SK-N-SH (cell line): Measurements from ENCODE around the gene PRMT6. TPM values are rescaled to one million over a fixed set of nuclear protein-coding genes. Genes with fewer than 3 reads are reported as not detected.

Experiments used
- CTCF ChIA-PET: fragments of 300-600, 350-600 bp; formaldehyde crosslinking; extraction: SDS; loops from one replicate; lab custom pipeline; 2021; lab: Yijun Ruan, JAX
- POLR2A ChIA-PET: fragments of 350-600 bp; sonication (Branson Sonifier 250); formaldehyde crosslinking; extraction: SDS; loops from one replicate; lab custom pipeline; 2020; ENCODE audit warnings: antibody characterized with exemption, inconsistent platforms; lab: Yijun Ruan, JAX
- DNase-seq: peaks from one replicate; pipeline ENCODE4 v3.0.0; 2012
- H2AFZ ChIP-seq: fragments of 200-600 bp; sonication (generic); 2 replicates; pipeline ENCODE4 v1.8.1; 2016; ENCODE audit warnings: antibody characterized with exemption, mild to moderate bottlenecking, low read depth
- H3F3A ChIP-seq: fragments of 200-600 bp; sonication (generic); replicated peaks from 2 replicates; pipeline ENCODE3; 2016; ENCODE audit warnings: antibody characterized with exemption, mild to moderate bottlenecking; ENCODE audit not compliant: insufficient read depth
- H3K27ac ChIP-seq, 2 experiments: fragments of 200-500 bp in 1 of 2; fragments of 200-600 bp in 1 of 2; sonication (Bioruptor generic) in 1 of 2; sonication (generic), shearing (Covaris generic) in 1 of 2; 2 replicates each; pipeline versions ENCODE4 v1.5.1 to v1.6.1; 2014 to 2016; ENCODE audit warnings: low read depth in 2 of 2, inconsistent platforms in 1 of 2, low read length in 1 of 2, mild to moderate bottlenecking in 1 of 2, mixed read lengths in 1 of 2
- H3K27me3 ChIP-seq: fragments of 200-600 bp; sonication (generic), shearing (Covaris generic); 2 replicates; pipeline ENCODE4 v1.6.1; 2016; ENCODE audit warnings: mixed run types; ENCODE audit not compliant: insufficient read depth
- H3K36me3 ChIP-seq, 2 experiments: fragments of 200-500 bp in 1 of 2; fragments of 200-600 bp in 1 of 2; sonication (Bioruptor generic) in 1 of 2; sonication (generic) in 1 of 2; replicated peaks in 1 of 2; 2 replicates each; pipeline versions ENCODE3 to v1.5.1; 2014 to 2016; ENCODE audit warnings: low read length in 1 of 2, mild to moderate bottlenecking in 1 of 2; ENCODE audit not compliant: insufficient read depth in 2 of 2, control insufficient read depth in 1 of 2
- H3K4me1 ChIP-seq, 2 experiments: fragments of 200-500 bp in 1 of 2; fragments of 200-600 bp in 1 of 2; sonication (Bioruptor generic) in 1 of 2; sonication (generic), shearing (Covaris generic) in 1 of 2; 2 replicates each; pipeline versions ENCODE4 v1.5.1 to v1.6.1; 2014 to 2016; ENCODE audit warnings: low read depth in 1 of 2, low read length in 1 of 2, mixed run types in 1 of 2; ENCODE audit not compliant: insufficient read depth in 2 of 2, control insufficient read depth in 1 of 2
- H3K4me2 ChIP-seq: fragments of 200-600 bp; sonication (generic), shearing (Covaris generic); 2 replicates; pipeline ENCODE4 v1.6.1; 2017; ENCODE audit warnings: mixed run types
- H3K4me3 ChIP-seq, 2 experiments: fragments of 200-500 bp in 1 of 2; fragments of 200-600 bp in 1 of 2; sonication (Bioruptor generic) in 1 of 2; sonication (generic), shearing (Covaris generic) in 1 of 2; 2 replicates each; pipeline versions ENCODE4 v1.5.1 to v1.8.1; 2014 to 2016; ENCODE audit warnings: low read depth in 2 of 2, inconsistent platforms in 1 of 2, low read length in 1 of 2, mild to moderate bottlenecking in 1 of 2, mixed read lengths in 1 of 2, moderate library complexity in 1 of 2
- H3K79me2 ChIP-seq: fragments of 200-600 bp; sonication (generic); 2 replicates; pipeline ENCODE4 v1.8.1; 2017; ENCODE audit warnings: mild to moderate bottlenecking; ENCODE audit not compliant: insufficient read depth
- H3K9ac ChIP-seq: fragments of 200-600 bp; sonication (generic); 2 replicates; pipeline ENCODE4 v1.6.1; 2017; ENCODE audit warnings: mixed run types
- H3K9me2 ChIP-seq: fragments of 200-600 bp; sonication (generic); 2 replicates; pipeline ENCODE4 v1.6.1; 2017; ENCODE audit warnings: mixed run types
- H3K9me3 ChIP-seq: fragments of 200-600 bp; sonication (generic); 2 replicates; pipeline ENCODE4 v1.6.1; 2017; ENCODE audit warnings: mixed run types, mild to moderate bottlenecking, moderate library complexity
- H4K20me1 ChIP-seq: fragments of 200-600 bp; sonication (generic); 2 replicates; pipeline ENCODE4 v1.6.1; 2017; ENCODE audit warnings: mild to moderate bottlenecking, mixed run types; ENCODE audit not compliant: insufficient read depth
- CHD2 ChIP-seq: fragments of 150-350 bp; IDR thresholded peaks from 2 replicates; pipeline ENCODE4 v1.6.1; 2018; ENCODE audit warnings: low read length; ENCODE audit not compliant: partially characterized antibody
- EZH2phosphoT487 ChIP-seq: fragments of 200-600 bp; sonication (generic); IDR thresholded peaks from 2 replicates; pipeline ENCODE4 v1.6.1; 2017; ENCODE audit warnings: low read depth, mixed run types, mild to moderate bottlenecking, antibody characterized with exemption, moderate library complexity, borderline replicate concordance
- FOSL2 ChIP-seq: IDR thresholded peaks from 2 replicates; pipeline ENCODE4 v1.4.0; 2012; ENCODE audit warnings: low read depth, mild to moderate bottlenecking, moderate library complexity, borderline replicate concordance
- FOXJ3 ChIP-seq: sonication (generic); formaldehyde crosslinking; IDR thresholded peaks from 2 replicates; pipeline ENCODE4 v1.5.1; 2020; ENCODE audit warnings: mild to moderate bottlenecking, missing genetic modification reagents
- FOXM1 ChIP-seq: IDR thresholded peaks from 2 replicates; pipeline ENCODE4 v1.4.0; 2012; ENCODE audit warnings: low read depth, mild to moderate bottlenecking
- NRF1 ChIP-seq: IDR thresholded peaks from 2 replicates; pipeline ENCODE4 v1.6.1; 2012; ENCODE audit warnings: low read depth, mild to moderate bottlenecking, low read length
- RAD21 ChIP-seq: IDR thresholded peaks from 2 replicates; pipeline ENCODE4 v1.6.1; 2012; ENCODE audit warnings: mild to moderate bottlenecking, low read length
- RCOR1 ChIP-seq: fragments of 150-350 bp; IDR thresholded peaks from 2 replicates; pipeline ENCODE4 v1.6.1; 2017; ENCODE audit warnings: antibody characterized with exemption, low read length
- RFX5 ChIP-seq: IDR thresholded peaks from 2 replicates; pipeline ENCODE4 v1.6.1; 2012; ENCODE audit warnings: mild to moderate bottlenecking, improper control_type of control experiment, low read length
- RXRA ChIP-seq: IDR thresholded peaks from 2 replicates; pipeline ENCODE4 v1.4.0; 2012; ENCODE audit warnings: low read depth, mild to moderate bottlenecking, borderline replicate concordance
- SIN3A ChIP-seq: IDR thresholded peaks from 2 replicates; pipeline ENCODE4 v1.6.1; 2012; ENCODE audit warnings: low read depth, mild to moderate bottlenecking, low read length, moderate library complexity, borderline replicate concordance
- SMC3 ChIP-seq: IDR thresholded peaks from 2 replicates; pipeline ENCODE4 v1.6.1; 2012; ENCODE audit warnings: low read depth, low read length, improper control_type of control experiment
- TAF1 ChIP-seq: IDR thresholded peaks from 2 replicates; pipeline ENCODE4 v1.6.1; 2012; ENCODE audit warnings: low read depth, mild to moderate bottlenecking, low read length, moderate library complexity, borderline replicate concordance
- TEAD4 ChIP-seq: IDR thresholded peaks from 2 replicates; pipeline ENCODE4 v1.4.0; 2012; ENCODE audit warnings: mild to moderate bottlenecking, borderline replicate concordance; ENCODE audit not compliant: insufficient read depth
- YY1 ChIP-seq: IDR thresholded peaks from 2 replicates; pipeline ENCODE4 v1.4.0; 2012; ENCODE audit warnings: low read depth, mild to moderate bottlenecking
- WGBS: methylation state at CpG from one replicate; pipeline ENCODE4 v1.1.6; 2017; ENCODE audit warnings: low lambda C conversion rate; 5-methylcytosine and 5-hydroxymethylcytosine counted together
- polyA plus RNA-seq, 3 experiments: library from polyadenylated mRNA; depleted of rRNA; stranded (reverse); fragments of >200 nt; gene quantifications; 2 replicates each; pipeline ENCODE4 v1.2.3, GENCODE V29; 2012
- TF ChIP-seq, protein P1 (sequence below): fragments of 150-350 bp; IDR thresholded peaks from 2 replicates; pipeline ENCODE4 v1.6.1; 2016; ENCODE audit warnings: mild to moderate bottlenecking, low read depth, low read length
- TF ChIP-seq, protein P2 (sequence below): IDR thresholded peaks from 2 replicates; pipeline ENCODE4 v1.4.0; 2012; ENCODE audit warnings: low read depth, borderline replicate concordance
- TF ChIP-seq, protein P3 (sequence below): fragments of 200-600 bp; sonication (generic); IDR thresholded peaks from 2 replicates; pipeline ENCODE4 v1.6.1; 2017; ENCODE audit warnings: antibody characterized with exemption, mild to moderate bottlenecking, moderate library complexity

PRMT6 gene
- polyA plus RNA-seq, 1 of the 3 experiments (the other 2 are of a cell fraction), result 15.2 TPM

DNA sequence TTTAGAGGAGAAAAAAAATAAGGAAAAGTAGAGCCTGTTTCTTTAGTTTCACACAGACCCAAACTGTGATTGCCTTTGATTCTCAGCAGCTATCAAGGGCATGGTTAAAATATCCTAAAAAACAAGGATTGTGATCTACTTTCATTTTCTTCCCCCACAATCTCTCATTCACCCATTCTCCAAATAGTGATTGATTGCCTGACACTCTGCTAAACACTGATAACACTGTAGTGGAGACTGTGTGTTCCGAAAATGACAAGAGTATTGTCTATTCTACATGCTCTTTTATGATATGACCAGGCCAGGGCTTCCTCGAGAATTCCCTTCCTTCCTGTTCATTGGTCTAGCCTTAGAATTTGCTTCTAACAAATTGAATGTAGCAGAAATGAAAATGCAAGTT lies 40.2 kb downstream of the PRMT6 start:
- Histone ChIP-seq H4K20me1 (no peaks in the 10 kb centered on the region), H2AFZ (no peak overlapping the region), H3F3A (no peaks in the 10 kb centered on the region), H3K4me1 (no peaks in the 10 kb centered on the region), H3K4me3 (no peak overlapping the region), H3K36me3 (no peaks in the 10 kb centered on the region), H3K27me3 (no peaks in the 10 kb centered on the region), H3K79me2 (no peaks in the 10 kb centered on the region), H3K27ac (no peak overlapping the region), H3K9me3 (no peaks in the 10 kb centered on the region), H3K9ac (no peak overlapping the region), H3K4me2 (no peak overlapping the region), H3K9me2 (no peaks in the 10 kb centered on the region)
- TF ChIP-seq, protein P1, sequence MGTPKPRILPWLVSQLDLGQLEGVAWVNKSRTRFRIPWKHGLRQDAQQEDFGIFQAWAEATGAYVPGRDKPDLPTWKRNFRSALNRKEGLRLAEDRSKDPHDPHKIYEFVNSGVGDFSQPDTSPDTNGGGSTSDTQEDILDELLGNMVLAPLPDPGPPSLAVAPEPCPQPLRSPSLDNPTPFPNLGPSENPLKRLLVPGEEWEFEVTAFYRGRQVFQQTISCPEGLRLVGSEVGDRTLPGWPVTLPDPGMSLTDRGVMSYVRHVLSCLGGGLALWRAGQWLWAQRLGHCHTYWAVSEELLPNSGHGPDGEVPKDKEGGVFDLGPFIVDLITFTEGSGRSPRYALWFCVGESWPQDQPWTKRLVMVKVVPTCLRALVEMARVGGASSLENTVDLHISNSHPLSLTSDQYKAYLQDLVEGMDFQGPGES, result no peak
- TF ChIP-seq CHD2 (no peak), TAF1 (no peak), RFX5 (no peak), YY1 (no peak), NRF1 (no peak), FOSL2 (no peak), SMC3 (no peak), TEAD4 (no peak), FOXJ3 (no peak), RXRA (no peak), RAD21 (no peak), RCOR1 (no peak), SIN3A (no peak), FOXM1 (no peak), EZH2phosphoT487 (no peak)
- TF ChIP-seq, protein P2, sequence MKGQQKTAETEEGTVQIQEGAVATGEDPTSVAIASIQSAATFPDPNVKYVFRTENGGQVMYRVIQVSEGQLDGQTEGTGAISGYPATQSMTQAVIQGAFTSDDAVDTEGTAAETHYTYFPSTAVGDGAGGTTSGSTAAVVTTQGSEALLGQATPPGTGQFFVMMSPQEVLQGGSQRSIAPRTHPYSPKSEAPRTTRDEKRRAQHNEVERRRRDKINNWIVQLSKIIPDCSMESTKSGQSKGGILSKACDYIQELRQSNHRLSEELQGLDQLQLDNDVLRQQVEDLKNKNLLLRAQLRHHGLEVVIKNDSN, result no peak
- TF ChIP-seq, protein P3, sequence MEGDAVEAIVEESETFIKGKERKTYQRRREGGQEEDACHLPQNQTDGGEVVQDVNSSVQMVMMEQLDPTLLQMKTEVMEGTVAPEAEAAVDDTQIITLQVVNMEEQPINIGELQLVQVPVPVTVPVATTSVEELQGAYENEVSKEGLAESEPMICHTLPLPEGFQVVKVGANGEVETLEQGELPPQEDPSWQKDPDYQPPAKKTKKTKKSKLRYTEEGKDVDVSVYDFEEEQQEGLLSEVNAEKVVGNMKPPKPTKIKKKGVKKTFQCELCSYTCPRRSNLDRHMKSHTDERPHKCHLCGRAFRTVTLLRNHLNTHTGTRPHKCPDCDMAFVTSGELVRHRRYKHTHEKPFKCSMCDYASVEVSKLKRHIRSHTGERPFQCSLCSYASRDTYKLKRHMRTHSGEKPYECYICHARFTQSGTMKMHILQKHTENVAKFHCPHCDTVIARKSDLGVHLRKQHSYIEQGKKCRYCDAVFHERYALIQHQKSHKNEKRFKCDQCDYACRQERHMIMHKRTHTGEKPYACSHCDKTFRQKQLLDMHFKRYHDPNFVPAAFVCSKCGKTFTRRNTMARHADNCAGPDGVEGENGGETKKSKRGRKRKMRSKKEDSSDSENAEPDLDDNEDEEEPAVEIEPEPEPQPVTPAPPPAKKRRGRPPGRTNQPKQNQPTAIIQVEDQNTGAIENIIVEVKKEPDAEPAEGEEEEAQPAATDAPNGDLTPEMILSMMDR, result no peak
- ChIA-PET CTCF (no interaction called here), POLR2A (no interaction called here)
- 11% methylated on average over 2 of the region's 2 CpGs for WGBS
- no peak for DNase-seq
